A549 (cell line): ENCODE measurements around the gene SPINK8. TPM values are rescaled to one million over a fixed set of nuclear protein-coding genes. Genes with fewer than 3 reads are reported as not detected.

ENCODE experiments used
- ATAC-seq, 2 experiments: fragments of 200-7000 bp in 1 of 2; fragments of >200 bp in 1 of 2; cut with Nextera tagmentation in 1 of 2; cut with Tn5 transposase in 1 of 2; 3 replicates each; pipeline versions ENCODE4 v1.8.0 to v1.9.1; 2018 to 2020; ENCODE audit warnings: mild to moderate bottlenecking in 1 of 2, moderate library complexity in 1 of 2
- CTCF ChIA-PET: fragments of 300-600 bp; sonication (Branson Sonifier 250); formaldehyde crosslinking; extraction: SDS; loops from one replicate; lab custom pipeline; 2021; ENCODE audit warnings: antibody characterized with exemption, inconsistent platforms; lab: Yijun Ruan, JAX
- POLR2A ChIA-PET: fragments of 350-600 bp; formaldehyde crosslinking; extraction: SDS; loops from one replicate; lab custom pipeline; 2021; ENCODE audit warnings: antibody characterized with exemption, inconsistent platforms; lab: Yijun Ruan, JAX
- DNase-seq, 2 experiments: peaks; one replicate each; pipeline versions ENCODE4 v3.0.0 to v3.0.0-alpha.2; 2011 to 2016; ENCODE audit warnings: low read depth in 1 of 2, low spot score in 1 of 2
- FAIRE-seq: peaks from 2 replicates; lab custom pipeline; 2011; peaks lifted over from hg19 to GRCh38; lab: Jason Lieb, UNC
- H3K27ac ChIP-seq, 2 experiments: fragments of >200 bp; sonication (Bioruptor Twin); formaldehyde crosslinking; 3 replicates each; pipeline ENCODE4 v1.5.1; 2016 to 2017
- H3K4me1 ChIP-seq: fragments of >200 bp; sonication (Bioruptor Twin); formaldehyde crosslinking; 3 replicates; pipeline ENCODE4 v1.6.1; 2016
- H3K4me2 ChIP-seq: fragments of >200 bp; sonication (Bioruptor Twin); formaldehyde crosslinking; 3 replicates; pipeline ENCODE4 v1.6.1; 2016
- H3K4me3 ChIP-seq: fragments of >200 bp; sonication (Bioruptor Twin); formaldehyde crosslinking; 3 replicates; pipeline ENCODE4 v1.5.1; 2016
- H3K9me3 ChIP-seq: fragments of >200 bp; sonication (Bioruptor Twin); formaldehyde crosslinking; 3 replicates; pipeline ENCODE4 v1.6.1; 2016
- ATOH8 ChIP-seq: fragments of 250-450 bp; sonication (Bioruptor Pico); IDR thresholded peaks from 2 replicates; pipeline ENCODE4 v1.5.0; 2020; ENCODE audit warnings: low read depth, mild to moderate bottlenecking, moderate library complexity
- CEBPB ChIP-seq, 2 experiments: fragments of >200 bp in 1 of 2; sonication (Bioruptor Twin) in 1 of 2; formaldehyde crosslinking in 1 of 2; IDR thresholded peaks; 2 replicates each; pipeline ENCODE4 v1.6.1; 2012 to 2016
- E2F6 ChIP-seq: IDR thresholded peaks from 2 replicates; pipeline ENCODE4 v1.6.1; 2012; ENCODE audit warnings: low read depth, borderline replicate concordance
- EP300 ChIP-seq, 2 experiments: fragments of >200 bp; sonication (Bioruptor Twin); formaldehyde crosslinking; IDR thresholded peaks; 2 replicates in 1 of 2; 3 replicates in 1 of 2; pipeline ENCODE4 v1.6.1; 2016 to 2017
- ESRRA ChIP-seq: fragments of 150-350 bp; IDR thresholded peaks from 2 replicates; pipeline ENCODE4 v1.6.1; 2014; ENCODE audit warnings: mild to moderate bottlenecking, low read length, borderline replicate concordance
- GATA3 ChIP-seq: IDR thresholded peaks from 2 replicates; pipeline ENCODE4 v1.6.1; 2012; ENCODE audit warnings: borderline replicate concordance
- HMGXB4 ChIP-seq: fragments of 250-450 bp; sonication (Bioruptor Pico); IDR thresholded peaks from 2 replicates; pipeline ENCODE4 v1.5.0; 2021; ENCODE audit warnings: mild to moderate bottlenecking, moderate library complexity, borderline replicate concordance
- JUNB ChIP-seq: fragments of >200 bp; sonication (Bioruptor Twin); formaldehyde crosslinking; IDR thresholded peaks from 2 replicates; pipeline ENCODE4 v1.6.1; 2016
- KDM5A ChIP-seq: fragments of 200-600 bp; sonication (generic); IDR thresholded peaks from 2 replicates; pipeline ENCODE4 v1.6.1; 2016; ENCODE audit warnings: antibody characterized with exemption, mild to moderate bottlenecking
- MAFK ChIP-seq: fragments of 450-650 bp; IDR thresholded peaks from 2 replicates; pipeline ENCODE4 v1.6.1; 2014; ENCODE audit not compliant: partially characterized antibody
- NFE2L2 ChIP-seq: fragments of 150-350 bp; conservative IDR thresholded peaks from 2 replicates; pipeline ENCODE4 v1.6.1; 2014; ENCODE audit warnings: low read length
- NR3C1 ChIP-seq: fragments of >200 bp; sonication (Bioruptor Twin); formaldehyde crosslinking; IDR thresholded peaks from 3 replicates; pipeline ENCODE4 v1.6.1; 2017
- PBX3 ChIP-seq: IDR thresholded peaks from 2 replicates; pipeline ENCODE4 v1.6.1; 2012
- PHF8 ChIP-seq: fragments of 200-600 bp; sonication (generic); IDR thresholded peaks from 2 replicates; pipeline ENCODE4 v1.6.1; 2016; ENCODE audit warnings: low read depth, mild to moderate bottlenecking, antibody characterized with exemption, moderate library complexity, borderline replicate concordance
- RARB ChIP-seq: fragments of 250-450 bp; sonication (Bioruptor Pico); IDR thresholded peaks from 2 replicates; pipeline ENCODE4 v1.8.0; 2021; ENCODE audit warnings: mild to moderate bottlenecking, moderate library complexity
- RNF2 ChIP-seq: fragments of 200-600 bp; sonication (generic); IDR thresholded peaks from 2 replicates; pipeline ENCODE4 v1.6.1; 2016; ENCODE audit warnings: low read depth, mild to moderate bottlenecking, antibody characterized with exemption, moderate library complexity, borderline replicate concordance
- SREBF2 ChIP-seq: fragments of 450-650 bp; IDR thresholded peaks from 2 replicates; pipeline ENCODE4 v1.6.1; 2014; ENCODE audit warnings: mild to moderate bottlenecking, moderate library complexity
- USF2 ChIP-seq: fragments of 450-650 bp; IDR thresholded peaks from 2 replicates; pipeline ENCODE4 v1.6.1; 2014; ENCODE audit warnings: antibody characterized with exemption
- ZC3H11A ChIP-seq: fragments of 450-650 bp; IDR thresholded peaks from 2 replicates; pipeline ENCODE4 v1.6.1; 2014; ENCODE audit warnings: antibody characterized with exemption, mild to moderate bottlenecking
- ZFP36 ChIP-seq: fragments of 450-650 bp; IDR thresholded peaks from 2 replicates; pipeline ENCODE4 v1.6.1; 2014; ENCODE audit warnings: borderline replicate concordance; ENCODE audit not compliant: partially characterized antibody
- ZNF302 ChIP-seq: fragments of 250-450 bp; sonication (Bioruptor Pico); IDR thresholded peaks from 2 replicates; pipeline ENCODE4 v1.9.0; 2021; ENCODE audit warnings: inconsistent platforms, mild to moderate bottlenecking, moderate library complexity
- ZSCAN20 ChIP-seq: fragments of 250-450 bp; sonication (Bioruptor Pico); IDR thresholded peaks from 2 replicates; pipeline ENCODE4 v1.8.0; 2022; ENCODE audit warnings: mild to moderate bottlenecking, moderate library complexity
- WGBS: methylation state at CpG from one replicate; pipeline ENCODE4 v1.1.6; 2017; ENCODE audit errors: missing lambda C conversion rate; 5-methylcytosine and 5-hydroxymethylcytosine counted together
- polyA plus RNA-seq, 4 experiments: library from polyadenylated mRNA; depleted of rRNA in 3 of 4; stranded (reverse); fragments of >200 nt; fragmentation: RNase III in 1 of 4; extraction: RNeasy Plus Mini Kit Qiagen cat#74134 plus additional on column Dnase treatment in 1 of 4; gene quantifications; 2 replicates in 3 of 4; 3 replicates in 1 of 4; pipeline ENCODE4 v1.2.3, GENCODE V29; 2011 to 2017

Gene SPINK8
- polyA plus RNA-seq, 2 of the 4 experiments (the other 2 are of a cell fraction) = not detected

- H3K9me3 ChIP-seq = no peaks in the 10 kb centered on the region
- H3K27ac ChIP-seq = no peak overlapping the region
- DNase-seq = no peak
- H3K4me2 ChIP-seq = no peak overlapping the region
- POLR2A ChIA-PET = no interaction called here
- WGBS = 6% methylated on average over 2 of the region's 2 CpGs
- FAIRE-seq = no peak
- no peak for TF ChIP-seq ESRRA
- TF ChIP-seq PHF8 = no peak
- TF ChIP-seq RARB (CRISPR knock-in tag) = no peak
- no peak for TF ChIP-seq GATA3
- no peak for TF ChIP-seq ZSCAN20
- no peak for TF ChIP-seq E2F6
- TF ChIP-seq ZFP36 = no peak
- no peak for TF ChIP-seq NFE2L2
- TF ChIP-seq HMGXB4 (CRISPR knock-in tag) = no peak
- TF ChIP-seq CEBPB (IDR thresholded peaks at IDR 0.05) = no peak
- TF ChIP-seq EP300 (IDR thresholded peaks at IDR 0.05) = no peak
- TF ChIP-seq KDM5A = no peak
- no peak for TF ChIP-seq ZC3H11A
- no peak for TF ChIP-seq USF2
- ATAC-seq = no peak
- CTCF ChIA-PET = interaction anchor here (1.6 kb wide), 1 partner anchor 55 kb away, joined by 4 read pairs; no protein-coding TSS in a partner anchor
- no peaks in the 10 kb centered on the region for H3K4me1 ChIP-seq
- H3K4me3 ChIP-seq = no peak overlapping the region
Observed at GRCh38 chr3:48345946-48346572, 12.6 kb upstream of the SPINK8 start.

- Histone ChIP-seq H3K4me3 (no peak overlapping the region), H3K4me2 (no peak overlapping the region), H3K4me1 (no peaks in the 10 kb centered on the region), H3K9me3 (no peaks in the 10 kb centered on the region), H3K27ac (no peak overlapping the region)
- ATAC-seq (no peak), DNase-seq (no peak), FAIRE-seq (no peak)
- ChIA-PET POLR2A (no interaction called here), CTCF (no interaction called here)
- TF ChIP-seq NR3C1 = no peak
- TF ChIP-seq ZNF302 = no peak
- TF ChIP-seq USF2 = no peak
- TF ChIP-seq SREBF2 = no peak
- 8% methylated on average over 1 of the region's 1 CpG for WGBS
Observed at GRCh38 chr3:48344867-48345507, 11.5 kb upstream of the SPINK8 start.

- FAIRE-seq (no peak), DNase-seq (no peak), ATAC-seq (no peak)
- ChIA-PET CTCF (no interaction called here), POLR2A (no interaction called here)
- 76% methylated on average over 8 of the region's 8 CpGs for WGBS
- Histone ChIP-seq H3K4me2 (no peak overlapping the region), H3K9me3 (no peaks in the 10 kb centered on the region), H3K4me3 (no peak overlapping the region), H3K27ac (no peak overlapping the region), H3K4me1 (no peaks in the 10 kb centered on the region)
- TF ChIP-seq RNF2 = no peak
- no peak for TF ChIP-seq SREBF2
- no peak for TF ChIP-seq MAFK
- no peak for TF ChIP-seq NR3C1
- TF ChIP-seq GATA3 = no peak
- TF ChIP-seq ATOH8 = no peak
- no peak for TF ChIP-seq JUNB
- no peak for TF ChIP-seq PBX3
- no peak for TF ChIP-seq ESRRA
Observed at GRCh38 chr3:48343432-48343831, 10.0 kb upstream of the SPINK8 start.
